Heart right ventricle (tissue), 16 donors: ENCODE data around the gene COL13A1. TPM values are rescaled to one million over a fixed set of nuclear protein-coding genes. Genes with fewer than 3 reads are reported as not detected.

Source experiments
- ATAC-seq, 8 donors: fragments of 200-7000 bp; cut with Tn5 transposase; one replicate each; pipeline ENCODE4 v1.9.1; 2020; ENCODE audit warnings: mild to moderate bottlenecking in 8 of 8, moderate library complexity in 8 of 8, moderate number of reproducible peaks in 1 of 8
- DNase-seq, 2 donors: peaks; one replicate each; pipeline ENCODE4 v3.0.0-alpha.2; 2020
- H3K27ac ChIP-seq, 10 donors: fragments of 200-600 bp; sonication (generic) in 2 of 10; one replicate each; pipeline versions ENCODE4 v1.5.0 to v1.8.0; 2020 to 2022; ENCODE audit warnings: mild to moderate bottlenecking in 3 of 10
- H3K27me3 ChIP-seq, 7 donors: fragments of 200-600 bp; one replicate each; pipeline ENCODE4 v1.8.0; 2021 to 2022; ENCODE audit warnings: mild to moderate bottlenecking in 2 of 7
- H3K36me3 ChIP-seq, 9 donors: fragments of 200-600 bp; sonication (generic) in 1 of 9; one replicate each; pipeline versions ENCODE4 v1.5.0 to v1.8.0; 2020 to 2022; ENCODE audit warnings: mild to moderate bottlenecking in 2 of 9
- H3K4me1 ChIP-seq, 9 donors: fragments of 200-600 bp; sonication (generic) in 1 of 9; one replicate each; pipeline versions ENCODE4 v1.5.0 to v1.8.0; 2020 to 2022; ENCODE audit warnings: mild to moderate bottlenecking in 4 of 9
- H3K4me3 ChIP-seq, 10 donors: fragments of 200-600 bp; sonication (generic) in 2 of 10; one replicate each; pipeline versions ENCODE4 v1.5.0 to v1.8.0; 2020 to 2022; ENCODE audit warnings: mild to moderate bottlenecking in 7 of 10, moderate library complexity in 2 of 10
- H3K9me3 ChIP-seq, 11 donors: fragments of 200-600 bp in 10 of 11; sonication (generic) in 2 of 11; one replicate each; pipeline versions ENCODE4 v1.5.0 to v1.8.0; 2013 to 2022; ENCODE audit warnings: mild to moderate bottlenecking in 2 of 11, control low read depth in 1 of 11, moderate library complexity in 1 of 11
- CTCF ChIP-seq, 9 donors: fragments of 200-600 bp; sonication (generic) in 2 of 9; IDR thresholded peaks; one replicate each; pipeline versions ENCODE4 v1.5.0 to v1.8.0; 2021 to 2022; ENCODE audit warnings: antibody characterized with exemption in 9 of 9, mild to moderate bottlenecking in 5 of 9, moderate library complexity in 1 of 9
- WGBS, 2 donors: extraction: QIAGEN DNeasy Blood & Tissue Kit; methylation state at CpG; one replicate each; pipeline ENCODE4 v1.1.7; 2013; ENCODE audit warnings: inconsistent platforms in 1 of 2; 5-methylcytosine and 5-hydroxymethylcytosine counted together
- intact Hi-C, 10 donors: fragments of 100-400 bp; cut with DNase I; formaldehyde crosslinking; loops; one replicate each; pipeline versions ENCODE4 v1.11.1 to v1.14.2; 2022
- polyA plus RNA-seq, 2 donors: library from polyadenylated mRNA; stranded (reverse); fragments of 200-250 nt; gene quantifications; one replicate each; pipeline ENCODE4 v1.2.3, GENCODE V29; 2013
- total RNA-seq, 10 donors: library from RNA; stranded (reverse); fragmentation: NEBNext Ultra II Directional in 3 of 10; extraction: Animal tissue kit (Norgen Biotek cat#: 25700) in 3 of 10; gene quantifications; one replicate each; pipeline versions ENCODE4 v1.2.1 to v1.2.4, GENCODE V29; 2021 to 2023
- donor health status: Arrhythmogenic right ventricular cardiomyopathy.
- donor health status: ischemic (EF 13 %, LVEDD 7.1; RV severe dilation, severe dysfunction).
- donor health status: healthy with polysubstance abuse.
- donor health status: DM: no; HTN: yes; CAD: no.
- donor health status: DM: no; HTN: no; CAD: no.
- donor health status: ischemic (EF 25% LVEDD 6.9; RV normal size, moderate dysfunction).
- donor health status: ischemic (EF 25% LVEDD 5.7; RV mildly dilated, moderate dysfunction).
- donor health status: healthy.
- donor health status: DM: yes; HTN: yes; CAD: no.
- donor health status: Ischemic cardiomyopathy.
- donor health status: ischemic (EF 35%, LVEDD 5.7; RV mildly dilated, moderate dysfunction).
- donor health status: nonischemic (EF 11% LVEDD 7.7; RV severe dilation, severe dysfunction).
- donor health status: DM: yes; HTN: yes; CAD: no.
- donor health status: PGD.
- donor health status: ischemic (EF 29% LVEDD 5.4; RV normal size, mild dysfunction).
- donor health status: nonischemic (EF 23%, LVEDD 6.1; RV moderate dilation, normal function).

The COL13A1 gene
- total and polyA plus RNA-seq, 12 donors, result 0.70 to 6.8 (median 2.7) TPM

GRCh38 chr10:69884686-69885085 lies 83.0 kb downstream of the COL13A1 start:
- Histone ChIP-seq H3K9me3 (no peaks in the 10 kb centered on the region), H3K27ac (no peak overlapping the region), H3K4me1 (peaks cover 0 to 14% (median 6%) of the 10 kb centered on the region in 9 donors), H3K4me3 (no peak overlapping the region), H3K27me3 (peaks cover 0 to 5% (median 0%) of the 10 kb centered on the region in 7 donors), H3K36me3 (no peaks in the 10 kb centered on the region)
- ATAC-seq (no peak), DNase-seq (no peak)
- WGBS, 2 donors, result 90 to 94% methylated on average over 5 of the region's 5 CpGs
- intact Hi-C loops, result no loop called here
- TF ChIP-seq CTCF (IDR thresholded peaks at IDR 0.05), result no peak

GRCh38 chr10:69885379-69886013 lies 83.8 kb downstream of the COL13A1 start:
- ATAC-seq (no peak), DNase-seq (no peak)
- peak in 8 of 9 donors; percentile 23 to 58 (median 28) for TF ChIP-seq CTCF (IDR thresholded peaks at IDR 0.05)
- intact Hi-C loops, result no loop called here
- Histone ChIP-seq H3K27me3 (peaks cover 0 to 4% (median 0%) of the 10 kb centered on the region in 7 donors), H3K4me1 (peaks cover 0 to 9% (median 4%) of the 10 kb centered on the region in 9 donors), H3K36me3 (no peaks in the 10 kb centered on the region), H3K27ac (no peak overlapping the region), H3K9me3 (no peaks in the 10 kb centered on the region), H3K4me3 (no peak overlapping the region)
- 65 to 73% methylated on average over 8 of the region's 8 CpGs for WGBS, 2 donors

- ATAC-seq (no peak), DNase-seq (no peak)
- no peaks in the 10 kb centered on the region for H3K27me3 ChIP-seq
- intact Hi-C loops, result no loop called here
- no peak for TF ChIP-seq CTCF (IDR thresholded peaks at IDR 0.05)
- H3K36me3 ChIP-seq, result no peaks in the 10 kb centered on the region
- WGBS, 2 donors, result 85 to 89% methylated on average over 12 of the region's 12 CpGs
- no peak overlapping the region for H3K27ac ChIP-seq
- no peaks in the 10 kb centered on the region for H3K4me1 ChIP-seq
- no peak overlapping the region for H3K4me3 ChIP-seq
- no peaks in the 10 kb centered on the region for H3K9me3 ChIP-seq
Measured at GRCh38 chr10:69888882-69889584, 87.3 kb downstream of the COL13A1 start.

GRCh38 chr10:69890065-69890847 lies 88.5 kb downstream of the COL13A1 start:
- H3K4me3 ChIP-seq, result no peak overlapping the region
- H3K9me3 ChIP-seq, result no peaks in the 10 kb centered on the region
- H3K27ac ChIP-seq, result no peak overlapping the region
- intact Hi-C loops, result no loop called here
- TF ChIP-seq CTCF (IDR thresholded peaks at IDR 0.05), result no peak
- ATAC-seq (no peak), DNase-seq (no peak)
- H3K27me3 ChIP-seq, result no peaks in the 10 kb centered on the region
- no peaks in the 10 kb centered on the region for H3K36me3 ChIP-seq
- WGBS, 2 donors, result 79 to 94% methylated on average over 7 of the region's 7 CpGs
- H3K4me1 ChIP-seq, result no peaks in the 10 kb centered on the region
